GM19328 (cell line): Measurements from ENCODE around the gene POP4.
"Not testable (repeated sequence)": the region's sequence is repeated elsewhere in the genome, so short reads cannot be mapped to it uniquely, and the experiment has no call there.

Source experiments
- ATAC-seq: cut with Tn5 transposase; IDR thresholded peaks from one replicate; pipeline ENCODE4 v1.9.1; 2021; ENCODE audit warnings: mild to moderate bottlenecking, moderate library complexity; ENCODE audit not compliant: unreplicated experiment

POP4 gene

GRCh38 chr19:29605653-29606419 lies at the start of gene POP4:
Gene POP4 (plus strand): TSS chr19:29606283. CDS start chr19:29606319, 36 bp downstream.
- peak; percentile 50 for ATAC-seq

GRCh38 chr19:29559110-29559509 lies 47.0 kb upstream of the POP4 start:
- not testable (repeated sequence) for ATAC-seq

- ATAC-seq: no peak
Measured at GRCh38 chr19:29559743-29560142, 46.3 kb upstream of the POP4 start.

GRCh38 chr19:29560313-29561075 lies 45.6 kb upstream of the POP4 start:
- ATAC-seq: no peak

GRCh38 chr19:29561601-29562000 lies 44.5 kb upstream of the POP4 start:
- no peak for ATAC-seq

- ATAC-seq: no peak
Measured at GRCh38 chr19:29562299-29563297, 43.5 kb upstream of the POP4 start.

GRCh38 chr19:29563486-29564101 lies 42.5 kb upstream of the POP4 start:
- ATAC-seq: no peak

GRCh38 chr19:29564574-29565005 lies 41.5 kb upstream of the POP4 start:
- ATAC-seq: no peak

GRCh38 chr19:29565171-29565570 lies 40.9 kb upstream of the POP4 start:
- no peak for ATAC-seq

- ATAC-seq: no peak
Measured at GRCh38 chr19:29566496-29567054, 39.5 kb upstream of the POP4 start.

GRCh38 chr19:29567366-29567915 lies 38.6 kb upstream of the POP4 start:
- no peak for ATAC-seq

- no peak for ATAC-seq
Measured at GRCh38 chr19:29568036-29569025, 37.8 kb upstream of the POP4 start.

GRCh38 chr19:29569038-29569911 lies 36.8 kb upstream of the POP4 start:
- ATAC-seq: no peak

GRCh38 chr19:29571181-29571580 lies 34.9 kb upstream of the POP4 start:
- ATAC-seq: no peak

- no peak for ATAC-seq
Measured at GRCh38 chr19:29573486-29573885, 32.6 kb upstream of the POP4 start.

GRCh38 chr19:29574510-29574909 lies 31.6 kb upstream of the POP4 start:
- no peak for ATAC-seq

- no peak for ATAC-seq
Measured at GRCh38 chr19:29576046-29576606, 30.0 kb upstream of the POP4 start.
